NB4 (cell line): ENCODE data around the gene PCSK5.

Source experiments
- DNase-seq: peaks from one replicate; pipeline ENCODE4 v3.0.0; 2010; ENCODE audit warnings: low read depth
- H3K4me3 ChIP-seq: one replicate; pipeline ENCODE4 v1.5.1; 2011; ENCODE audit warnings: mild to moderate bottlenecking, low read depth, low read length, moderate library complexity
- MAX ChIP-seq: IDR thresholded peaks from 2 replicates; pipeline ENCODE4 v1.6.1; 2011; ENCODE audit warnings: low read depth, low read length
- MYC ChIP-seq: IDR thresholded peaks from 2 replicates; pipeline ENCODE4 v1.6.1; 2011; ENCODE audit warnings: low read depth, low read length
- POLR2A ChIP-seq: IDR thresholded peaks from 2 replicates; pipeline ENCODE4 v1.6.1; 2011; ENCODE audit warnings: mild to moderate bottlenecking; ENCODE audit not compliant: insufficient read length; ENCODE audit errors: extremely low read depth
- TF ChIP-seq, protein P1 (sequence below): IDR thresholded peaks from one replicate; pipeline ENCODE4 v1.5.1; 2012; ENCODE audit warnings: low read depth, low read length

PCSK5 gene

DNA sequence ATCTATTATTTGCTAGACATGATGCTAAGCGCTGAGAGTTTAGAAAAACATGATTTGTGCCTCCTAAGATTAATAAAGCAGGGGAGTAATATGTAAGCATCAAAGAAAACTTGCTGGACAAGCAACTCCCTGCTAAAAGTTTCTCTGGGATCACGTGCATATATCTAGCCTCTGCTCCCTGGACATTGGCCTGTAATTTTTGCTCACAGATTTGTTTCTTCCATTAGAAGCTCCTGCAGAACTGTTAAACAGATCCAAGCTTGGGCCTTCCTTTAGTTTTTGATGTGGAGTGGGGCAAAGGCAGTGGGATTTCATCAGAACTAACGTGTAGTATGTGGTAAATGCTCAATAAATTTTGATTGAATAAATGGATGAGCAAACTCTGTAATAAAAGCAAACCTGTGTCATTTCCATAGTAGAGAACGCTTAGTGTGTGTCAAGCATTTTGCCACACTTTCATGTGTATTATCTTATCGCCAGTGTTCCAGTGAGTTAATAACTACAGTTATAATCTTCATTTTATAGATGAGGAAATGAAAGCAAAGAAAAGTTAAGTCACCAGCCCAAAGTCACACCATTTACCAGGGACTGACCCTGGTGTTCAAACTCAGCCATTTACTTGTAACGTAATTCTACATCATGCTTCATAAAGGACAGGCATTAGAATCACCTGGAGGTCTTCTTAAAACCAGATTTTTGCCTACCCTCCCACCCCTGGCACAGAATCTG is 100.3 kb downstream of the PCSK5 start:
- TF ChIP-seq, protein P1, sequence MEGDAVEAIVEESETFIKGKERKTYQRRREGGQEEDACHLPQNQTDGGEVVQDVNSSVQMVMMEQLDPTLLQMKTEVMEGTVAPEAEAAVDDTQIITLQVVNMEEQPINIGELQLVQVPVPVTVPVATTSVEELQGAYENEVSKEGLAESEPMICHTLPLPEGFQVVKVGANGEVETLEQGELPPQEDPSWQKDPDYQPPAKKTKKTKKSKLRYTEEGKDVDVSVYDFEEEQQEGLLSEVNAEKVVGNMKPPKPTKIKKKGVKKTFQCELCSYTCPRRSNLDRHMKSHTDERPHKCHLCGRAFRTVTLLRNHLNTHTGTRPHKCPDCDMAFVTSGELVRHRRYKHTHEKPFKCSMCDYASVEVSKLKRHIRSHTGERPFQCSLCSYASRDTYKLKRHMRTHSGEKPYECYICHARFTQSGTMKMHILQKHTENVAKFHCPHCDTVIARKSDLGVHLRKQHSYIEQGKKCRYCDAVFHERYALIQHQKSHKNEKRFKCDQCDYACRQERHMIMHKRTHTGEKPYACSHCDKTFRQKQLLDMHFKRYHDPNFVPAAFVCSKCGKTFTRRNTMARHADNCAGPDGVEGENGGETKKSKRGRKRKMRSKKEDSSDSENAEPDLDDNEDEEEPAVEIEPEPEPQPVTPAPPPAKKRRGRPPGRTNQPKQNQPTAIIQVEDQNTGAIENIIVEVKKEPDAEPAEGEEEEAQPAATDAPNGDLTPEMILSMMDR = no peak
- TF ChIP-seq MYC (no peak), POLR2A (no peak), MAX (no peak)
- no peak for DNase-seq
- H3K4me3 ChIP-seq = no peak overlapping the region

- TF ChIP-seq, protein P1 = no peak
- TF ChIP-seq MAX (no peak), POLR2A (no peak), MYC (no peak)
- H3K4me3 ChIP-seq = no peak overlapping the region
- no peak for DNase-seq
These were observed 102.2 kb downstream of the PCSK5 start for GRCh38 chr9:75992482-75993206.

GRCh38 chr9:75993434-75993833 is 103.0 kb downstream of the PCSK5 start:
- TF ChIP-seq MYC (no peak), POLR2A (no peak), MAX (no peak)
- TF ChIP-seq, protein P1 = no peak
- DNase-seq = no peak
- H3K4me3 ChIP-seq = no peak overlapping the region

DNA sequence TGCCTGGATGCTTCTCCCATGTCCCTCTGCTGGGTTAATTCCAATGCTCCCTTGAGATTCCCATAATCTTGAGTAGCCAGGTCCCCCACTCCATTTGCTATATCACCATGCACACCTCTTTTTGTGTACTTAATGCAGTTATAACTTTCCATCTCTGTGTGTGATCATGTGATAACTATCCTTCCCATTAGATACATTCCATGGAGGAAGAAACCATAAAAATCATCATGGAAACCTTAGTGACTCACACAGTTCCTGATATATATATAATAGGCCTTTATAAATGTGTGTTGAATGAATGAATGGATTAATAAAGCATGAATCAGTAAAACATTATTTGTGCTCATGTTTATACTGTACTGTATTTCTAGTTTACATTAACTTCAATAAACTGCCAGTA is 104.6 kb downstream of the PCSK5 start:
- no peak for DNase-seq
- H3K4me3 ChIP-seq = no peak overlapping the region
- no peak for TF ChIP-seq MYC
- TF ChIP-seq, protein P1 = no peak
- TF ChIP-seq MAX = no peak
- no peak for TF ChIP-seq POLR2A

- H3K4me3 ChIP-seq = no peak overlapping the region
- TF ChIP-seq MYC (no peak), MAX (no peak), POLR2A (no peak)
- TF ChIP-seq, protein P1 = no peak
- DNase-seq = no peak
These were observed 106.3 kb downstream of the PCSK5 start for GRCh38 chr9:75996726-75997125.
